HG03460 (cell line): Measurements from ENCODE around the gene PCYT1B.
"Not testable (repeated sequence)": the region's sequence is repeated elsewhere in the genome, so short reads cannot be mapped to it uniquely, and the experiment has no call there.

Source experiments
- ATAC-seq: cut with Tn5 transposase; IDR thresholded peaks from one replicate; pipeline ENCODE4 v1.9.1; 2021; ENCODE audit not compliant: unreplicated experiment

Gene PCYT1B

DNA sequence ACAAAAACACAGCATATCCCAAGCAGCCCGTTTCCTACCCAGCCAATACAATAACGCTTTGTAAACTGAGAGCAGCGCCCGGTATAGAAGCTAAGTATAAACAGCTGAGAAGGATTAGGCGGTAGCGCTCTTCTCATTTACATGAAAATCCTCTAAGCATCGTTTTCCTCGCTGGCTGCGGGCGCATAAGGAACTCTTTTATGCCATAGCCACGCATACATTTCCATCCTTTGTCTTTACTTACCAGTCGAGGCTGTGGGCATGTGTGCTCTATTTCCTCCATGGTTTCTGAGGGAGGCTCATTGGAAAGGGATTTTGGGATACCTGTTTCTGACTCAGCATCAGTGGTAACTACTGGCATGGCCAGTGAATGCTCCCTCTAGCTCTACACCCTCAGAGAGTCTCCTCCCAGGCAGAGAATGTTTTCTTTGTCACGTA lies 383 bp downstream of the PCYT1B start:
- ATAC-seq, result no peak

- ATAC-seq, result no peak
These were observed 1.1 kb downstream of the PCYT1B start for GRCh38 chrX:24646006-24646405.

- ATAC-seq, result no peak
These were observed 4.0 kb downstream of the PCYT1B start for GRCh38 chrX:24643116-24643515.

DNA sequence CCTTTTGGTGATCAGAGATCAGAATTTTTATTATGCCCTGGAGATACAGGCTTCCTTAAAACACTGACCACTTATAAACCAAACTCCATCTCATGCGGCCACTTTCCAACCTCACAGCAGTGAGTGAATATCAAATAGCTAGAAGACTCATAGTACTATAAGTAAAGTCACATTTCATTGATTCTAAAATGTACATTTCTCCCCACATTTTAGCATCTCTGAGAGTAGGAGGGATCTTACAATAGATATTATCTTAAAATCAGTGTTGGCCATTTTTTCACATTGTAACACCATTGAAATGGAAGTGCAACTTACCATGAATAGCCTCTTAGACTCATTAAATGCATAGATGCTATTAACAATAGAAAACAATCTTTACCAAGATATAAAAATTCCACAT lies 17.4 kb downstream of the PCYT1B start:
- ATAC-seq, result no peak

GRCh38 chrX:24619647-24620046 lies 27.5 kb downstream of the PCYT1B start:
- no peak for ATAC-seq

- no peak for ATAC-seq
These were observed 36.6 kb downstream of the PCYT1B start for GRCh38 chrX:24610516-24610915.

GRCh38 chrX:24607616-24608015 lies 39.5 kb downstream of the PCYT1B start:
- no peak for ATAC-seq

DNA sequence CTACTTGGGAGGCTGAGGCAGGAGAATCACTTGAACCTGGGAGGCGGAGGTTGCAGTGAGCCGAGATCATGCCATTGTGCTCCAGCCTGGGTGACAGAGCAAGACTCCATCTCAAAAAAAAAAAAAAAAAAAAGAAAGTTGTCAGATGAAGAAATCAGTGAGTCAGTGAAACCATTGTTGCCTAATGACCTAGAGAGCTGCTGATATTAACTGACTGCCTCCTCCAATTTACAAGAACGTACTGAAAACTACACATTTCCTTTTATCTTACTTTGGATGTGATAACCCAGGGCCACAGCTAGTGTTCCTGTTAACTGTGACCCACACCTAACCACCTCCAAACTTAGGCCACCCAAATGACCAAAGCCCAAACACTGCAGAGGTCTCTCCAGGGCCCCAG lies 41.2 kb downstream of the PCYT1B start:
- ATAC-seq, result not testable (repeated sequence)

DNA sequence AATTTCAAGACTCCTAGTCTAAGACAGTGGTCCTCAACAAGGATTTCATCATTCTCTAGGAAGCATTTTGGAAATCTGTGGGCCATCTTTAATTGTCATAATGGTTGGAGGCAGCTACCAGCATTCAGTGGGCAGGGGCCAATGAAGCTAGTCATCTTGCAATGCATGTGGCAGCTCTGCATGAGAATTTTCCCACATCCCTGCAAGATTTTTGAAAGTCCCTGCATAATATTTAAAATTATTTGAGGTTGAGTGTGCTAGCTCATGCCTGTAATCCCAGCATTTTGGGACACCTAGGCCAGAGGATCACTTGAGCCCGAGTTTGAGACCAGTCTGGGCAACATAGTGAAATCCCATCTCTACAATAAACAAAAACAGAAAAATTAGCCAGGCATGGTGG lies 44.0 kb downstream of the PCYT1B start:
- ATAC-seq, result no peak

DNA sequence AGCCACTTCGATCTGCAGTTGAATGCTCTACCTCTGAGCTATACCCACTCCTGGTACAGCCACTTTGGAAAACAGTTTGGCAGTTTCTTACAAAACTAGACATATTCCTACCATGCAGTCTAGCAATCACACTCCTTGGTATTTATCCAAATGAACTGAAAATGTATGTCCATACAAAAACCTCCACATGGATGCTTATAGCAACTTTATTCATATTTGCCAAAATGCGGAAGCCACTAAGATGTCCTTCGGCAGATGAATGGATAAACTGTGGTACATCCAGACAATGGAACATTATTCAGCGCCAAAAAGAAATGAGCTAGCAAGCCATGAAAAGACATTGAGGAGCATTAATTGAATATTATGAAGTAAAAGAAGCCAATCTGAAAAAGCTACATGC lies 45.3 kb downstream of the PCYT1B start:
- ATAC-seq, result no peak

GRCh38 chrX:24594501-24594900 lies 52.6 kb downstream of the PCYT1B start:
- ATAC-seq, result no peak

- ATAC-seq, result no peak
These were observed 57.0 kb downstream of the PCYT1B start for GRCh38 chrX:24590111-24590510.

GRCh38 chrX:24577091-24577490 lies 70.1 kb downstream of the PCYT1B start:
- no peak for ATAC-seq

DNA sequence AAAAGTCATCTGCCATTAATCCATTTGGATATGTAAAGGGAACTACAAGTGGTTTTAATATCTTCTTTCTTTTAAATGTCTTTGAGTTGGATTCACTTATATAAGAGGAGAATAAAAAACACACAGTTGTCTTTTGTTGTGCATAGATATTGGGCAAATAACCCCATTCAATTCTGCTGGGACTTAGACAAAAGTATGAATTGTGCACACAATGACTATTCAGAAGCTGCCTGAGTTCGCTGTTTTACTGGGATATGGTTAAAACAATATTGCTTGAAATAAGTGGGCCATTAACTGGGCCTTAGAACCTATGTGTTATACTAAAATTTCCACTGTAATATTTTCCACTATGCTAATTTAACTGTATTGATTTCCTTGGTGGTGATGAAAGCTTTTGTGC lies 71.7 kb downstream of the PCYT1B start:
- no peak for ATAC-seq

DNA sequence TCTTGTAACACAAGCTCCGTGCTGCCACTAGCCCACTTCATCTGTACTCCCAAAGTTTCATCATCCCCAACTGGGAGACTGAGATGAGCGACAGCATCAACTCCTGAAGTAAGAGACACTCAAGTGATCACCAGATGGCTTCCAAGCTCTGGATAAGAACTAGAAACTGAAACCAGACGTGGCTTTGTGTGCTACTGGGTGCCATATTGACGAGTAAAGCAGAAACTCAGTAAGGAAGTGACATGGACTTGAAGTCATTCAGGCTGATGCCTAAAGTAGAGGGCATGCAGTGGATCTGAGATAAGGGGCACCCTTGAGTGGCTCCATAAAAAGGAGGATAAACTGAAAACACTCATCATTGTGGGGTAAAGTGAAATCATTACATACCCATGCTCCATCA lies 72.4 kb downstream of the PCYT1B start:
- ATAC-seq, result no peak

DNA sequence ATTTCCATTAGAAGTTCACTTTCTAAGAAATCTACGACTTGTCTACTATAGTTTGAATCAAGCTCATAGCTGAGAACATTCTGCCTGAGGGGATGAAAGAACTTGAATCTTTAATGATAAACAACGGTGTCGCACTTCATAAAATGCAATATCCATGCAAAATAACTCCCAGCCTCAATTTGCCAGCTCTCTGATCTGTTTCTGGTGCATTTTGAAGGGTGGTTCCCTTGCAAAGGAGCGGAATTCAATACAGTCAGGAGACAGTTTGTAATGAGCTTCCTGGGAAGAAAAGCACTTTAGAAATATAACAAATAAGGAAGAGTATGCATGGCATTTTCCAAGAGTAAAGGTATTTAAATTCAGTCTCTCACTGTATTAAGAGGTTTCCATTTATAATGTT lies 80.0 kb downstream of the PCYT1B start:
- ATAC-seq, result no peak

- ATAC-seq, result no peak
These were observed 80.9 kb downstream of the PCYT1B start for GRCh38 chrX:24566240-24566639.

- no peak for ATAC-seq
These were observed 83.7 kb downstream of the PCYT1B start for GRCh38 chrX:24563291-24564010.

DNA sequence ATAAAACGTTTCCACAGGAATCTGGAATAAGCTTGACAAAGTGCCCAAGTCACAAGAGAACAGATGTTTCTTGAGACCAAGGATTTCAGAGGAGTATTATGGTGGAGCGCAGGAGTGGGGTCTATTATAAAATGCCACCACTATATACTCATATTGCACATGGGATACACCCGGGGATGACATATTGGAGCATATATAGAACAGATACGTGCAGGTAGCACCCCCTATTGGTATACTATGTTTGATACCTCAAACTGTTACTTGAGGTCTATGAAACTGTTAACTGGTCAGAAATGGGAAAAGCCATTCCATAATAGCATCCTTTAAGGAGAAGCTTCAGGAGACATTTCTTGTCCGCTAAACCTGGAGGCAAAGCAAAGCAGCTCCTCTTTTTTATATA lies 86.0 kb downstream of the PCYT1B start:
- no peak for ATAC-seq

DNA sequence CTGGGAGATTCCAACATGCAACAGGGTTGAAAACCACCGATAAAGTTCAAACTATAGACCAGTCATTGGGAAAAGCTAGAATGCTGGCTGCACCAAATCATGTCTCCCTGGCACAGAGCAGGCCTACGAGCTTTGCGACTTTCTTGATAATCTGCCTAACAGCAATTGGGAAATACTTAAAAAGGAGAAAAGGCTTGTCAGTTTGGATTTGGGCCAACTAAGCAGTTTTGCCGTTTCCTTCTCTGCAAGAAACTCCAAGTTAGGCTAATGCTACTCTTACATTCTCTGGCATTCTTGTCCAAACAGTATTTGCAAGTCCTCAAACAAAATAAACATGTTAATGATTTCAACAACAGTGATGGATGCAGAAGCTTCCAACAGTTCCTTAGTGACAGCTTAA lies 94.1 kb downstream of the PCYT1B start:
- ATAC-seq, result no peak

- ATAC-seq, result no peak
These were observed 97.0 kb downstream of the PCYT1B start for GRCh38 chrX:24550166-24550565.

GRCh38 chrX:24547961-24548360 lies 99.2 kb downstream of the PCYT1B start:
- no peak for ATAC-seq

GRCh38 chrX:24542756-24543155 lies 104.4 kb downstream of the PCYT1B start:
- ATAC-seq, result no peak
